NB4 (cell line): ENCODE results near the gene SMIM10L2A.

Source experiments
- POLR2A ChIP-seq: IDR thresholded peaks from 2 replicates; pipeline ENCODE4 v1.6.1; 2011; ENCODE audit warnings: mild to moderate bottlenecking; ENCODE audit not compliant: insufficient read length; ENCODE audit errors: extremely low read depth
- TF ChIP-seq, protein P1 (sequence below): IDR thresholded peaks from one replicate; pipeline ENCODE4 v1.5.1; 2012; ENCODE audit warnings: low read depth, low read length

DNA sequence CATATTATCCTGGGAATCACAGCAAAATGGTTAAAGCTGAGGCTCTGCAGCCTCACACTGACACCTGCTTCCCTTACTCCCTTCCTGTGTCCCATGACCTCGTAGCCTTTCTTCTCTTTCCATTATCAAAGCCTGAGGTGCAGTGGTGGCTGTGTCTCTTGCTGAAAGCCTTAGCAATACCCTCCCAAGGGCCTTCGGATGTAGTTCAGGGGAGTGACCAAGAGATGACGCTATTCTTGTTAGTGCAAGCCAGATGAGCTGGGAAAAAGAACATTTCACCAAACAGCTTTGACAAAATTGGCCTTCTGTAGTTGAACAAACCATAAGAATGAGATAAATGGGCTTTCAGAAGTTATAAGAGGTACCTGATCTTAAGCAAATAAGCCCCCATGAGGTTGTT lies 31.6 kb downstream of the SMIM10L2A start:
- TF ChIP-seq, protein P1, sequence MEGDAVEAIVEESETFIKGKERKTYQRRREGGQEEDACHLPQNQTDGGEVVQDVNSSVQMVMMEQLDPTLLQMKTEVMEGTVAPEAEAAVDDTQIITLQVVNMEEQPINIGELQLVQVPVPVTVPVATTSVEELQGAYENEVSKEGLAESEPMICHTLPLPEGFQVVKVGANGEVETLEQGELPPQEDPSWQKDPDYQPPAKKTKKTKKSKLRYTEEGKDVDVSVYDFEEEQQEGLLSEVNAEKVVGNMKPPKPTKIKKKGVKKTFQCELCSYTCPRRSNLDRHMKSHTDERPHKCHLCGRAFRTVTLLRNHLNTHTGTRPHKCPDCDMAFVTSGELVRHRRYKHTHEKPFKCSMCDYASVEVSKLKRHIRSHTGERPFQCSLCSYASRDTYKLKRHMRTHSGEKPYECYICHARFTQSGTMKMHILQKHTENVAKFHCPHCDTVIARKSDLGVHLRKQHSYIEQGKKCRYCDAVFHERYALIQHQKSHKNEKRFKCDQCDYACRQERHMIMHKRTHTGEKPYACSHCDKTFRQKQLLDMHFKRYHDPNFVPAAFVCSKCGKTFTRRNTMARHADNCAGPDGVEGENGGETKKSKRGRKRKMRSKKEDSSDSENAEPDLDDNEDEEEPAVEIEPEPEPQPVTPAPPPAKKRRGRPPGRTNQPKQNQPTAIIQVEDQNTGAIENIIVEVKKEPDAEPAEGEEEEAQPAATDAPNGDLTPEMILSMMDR, result no peak
- TF ChIP-seq POLR2A, result no peak
